GM19043 (cell line): ENCODE measurements around the gene ACAD9.
"Not testable (repeated sequence)": the region's sequence is repeated elsewhere in the genome, so short reads cannot be mapped to it uniquely, and the experiment has no call there.

Source experiments
- ATAC-seq: cut with Tn5 transposase; IDR thresholded peaks from one replicate; pipeline ENCODE4 v1.9.1; 2021; ENCODE audit warnings: low read depth; ENCODE audit not compliant: unreplicated experiment

ACAD9 gene

GRCh38 chr3:128879125-128879969 lies at the start of gene ACAD9:
Gene ACAD9 (plus strand): TSS chr3:128879620. CDS start chr3:128879692, 72 bp downstream.
- ATAC-seq: peak; percentile 86

- ATAC-seq: not testable (repeated sequence)
Observed at GRCh38 chr3:128829925-128830625, 49.3 kb upstream of the ACAD9 start.

DNA sequence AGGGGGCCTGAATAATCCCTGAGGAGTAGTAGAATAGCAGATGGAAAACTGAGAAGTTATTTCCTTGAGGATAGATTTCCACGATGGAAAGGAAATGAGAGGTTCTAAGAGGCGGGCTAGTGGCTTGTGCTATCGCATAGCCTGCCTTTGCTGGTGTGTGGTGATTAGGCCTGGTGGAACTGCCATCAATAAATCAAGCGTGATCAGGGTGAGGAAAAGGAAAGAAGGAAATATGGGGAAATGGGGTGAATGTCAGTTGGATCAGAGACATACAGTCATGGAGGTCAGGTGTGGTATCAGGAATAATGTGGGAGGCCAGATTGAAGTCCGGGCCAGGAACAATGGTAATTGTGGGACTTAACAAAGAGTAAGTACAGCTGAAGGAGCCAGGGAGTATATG lies 48.7 kb upstream of the ACAD9 start:
- ATAC-seq: not testable (repeated sequence)

DNA sequence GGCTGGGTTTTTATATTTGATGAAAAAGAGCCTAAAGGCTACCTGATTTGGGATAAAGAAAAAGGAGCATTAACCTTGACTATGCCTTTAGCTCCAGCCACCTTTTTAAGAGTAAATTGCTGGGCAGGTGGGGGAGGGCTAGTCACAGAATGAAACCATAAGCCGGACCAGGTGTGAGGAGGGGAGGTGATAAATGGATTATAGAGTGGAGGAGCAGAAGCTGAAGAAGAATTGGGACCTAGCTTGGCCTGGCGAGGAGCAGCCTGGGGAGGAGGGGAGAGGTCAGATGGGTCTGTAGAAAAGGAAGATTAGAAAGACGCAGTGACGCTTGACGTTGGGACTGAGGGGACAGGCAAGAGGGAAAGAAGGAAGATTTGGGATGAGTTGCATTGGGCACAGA lies 46.4 kb upstream of the ACAD9 start:
- not testable (repeated sequence) for ATAC-seq

- no peak for ATAC-seq
Observed at GRCh38 chr3:128835096-128835495, 44.3 kb upstream of the ACAD9 start.

- no peak for ATAC-seq
Observed at GRCh38 chr3:128841926-128842920, 37.2 kb upstream of the ACAD9 start.

DNA sequence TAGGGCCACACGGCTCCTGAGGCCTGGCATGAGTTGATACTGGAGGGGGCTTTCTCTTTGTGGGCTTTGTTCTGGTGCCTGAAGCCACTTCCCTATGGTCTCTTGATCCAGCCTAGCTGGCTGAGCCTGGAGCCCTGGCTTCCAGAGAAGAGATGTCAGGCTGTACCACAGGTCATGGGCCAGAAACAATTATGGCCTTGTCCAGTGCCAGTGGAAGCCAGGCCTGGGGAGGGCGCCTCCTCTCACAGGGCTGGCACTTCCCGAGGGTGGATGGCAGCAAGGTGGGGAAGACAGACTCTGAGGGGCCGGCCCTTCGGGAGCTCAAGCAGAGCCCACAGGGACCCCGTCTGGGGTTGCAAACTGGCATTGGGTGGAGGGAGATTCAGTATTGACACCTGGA lies 34.9 kb upstream of the ACAD9 start:
- ATAC-seq: no peak

DNA sequence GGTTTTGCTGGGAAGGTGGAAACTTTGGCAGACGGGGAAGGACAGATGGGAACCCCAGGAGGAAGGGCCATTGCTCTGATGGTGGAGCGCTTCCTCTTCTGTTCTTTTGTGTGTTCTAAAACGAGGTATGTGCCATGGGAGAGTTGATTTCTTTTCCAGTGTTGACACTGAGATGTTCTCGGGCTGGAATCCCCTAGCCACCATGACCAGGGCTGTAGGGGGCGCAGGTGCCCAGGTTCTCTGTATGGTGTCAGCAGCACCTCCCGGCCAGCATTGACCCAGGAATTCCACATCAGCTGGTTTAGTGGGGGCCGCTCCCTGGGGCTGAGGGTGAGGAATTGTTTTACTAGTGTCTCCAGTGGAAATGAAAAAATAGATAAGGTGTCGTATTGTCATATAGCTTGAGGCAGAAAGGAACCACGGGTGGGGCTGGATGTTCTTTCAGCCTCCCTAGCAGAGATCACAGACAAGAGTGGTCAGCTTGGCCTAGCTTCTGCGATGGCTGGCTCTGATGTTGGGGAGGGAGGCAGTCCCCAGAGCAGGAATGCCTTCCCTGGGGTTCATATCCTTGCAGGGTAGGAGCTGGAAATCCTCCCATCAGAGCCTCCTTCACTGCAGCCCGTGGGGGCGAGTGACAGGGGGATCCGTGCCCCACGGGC lies 34.2 kb upstream of the ACAD9 start:
- no peak for ATAC-seq

DNA sequence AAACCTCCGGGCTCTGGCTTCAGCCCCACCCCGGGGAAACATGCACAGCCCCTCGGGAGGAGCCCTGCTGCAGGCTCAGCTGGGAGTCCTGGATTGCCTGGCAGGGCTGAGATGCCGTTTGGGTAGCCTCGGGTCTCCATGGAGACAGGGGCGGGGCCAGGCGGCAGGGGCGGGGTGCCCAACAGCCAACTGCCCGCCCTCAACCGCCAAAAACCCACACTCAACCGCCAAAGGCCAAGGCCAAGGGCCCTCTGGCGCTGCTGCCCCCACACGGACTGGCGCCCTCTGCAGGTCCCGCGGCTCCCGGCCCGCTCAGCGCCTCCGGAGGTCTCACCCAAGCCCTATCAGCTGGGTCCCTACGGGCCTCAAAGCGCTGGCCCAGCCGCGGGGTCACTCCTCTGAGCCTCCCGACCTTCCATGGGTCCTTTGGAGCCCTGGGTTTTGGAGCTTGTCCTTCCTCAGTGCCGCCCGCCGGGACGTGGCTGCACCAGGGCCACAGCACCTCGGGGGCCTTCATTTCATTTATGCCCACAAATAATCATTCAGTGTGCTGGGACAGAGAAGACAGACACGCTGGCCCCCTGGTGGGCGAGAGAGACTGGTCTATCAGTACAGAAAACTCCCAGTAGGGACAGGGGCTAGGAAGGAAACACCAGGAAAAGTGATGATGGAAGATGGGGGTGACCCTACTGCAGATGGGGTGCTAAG lies 33.5 kb upstream of the ACAD9 start:
- peak; percentile 67 for ATAC-seq

GRCh38 chr3:128846486-128846891 lies 32.9 kb upstream of the ACAD9 start:
- ATAC-seq: no peak

GRCh38 chr3:128847666-128848370 lies 31.6 kb upstream of the ACAD9 start:
- no peak for ATAC-seq

GRCh38 chr3:128848936-128849335 lies 30.5 kb upstream of the ACAD9 start:
- ATAC-seq: no peak

GRCh38 chr3:128849911-128850455 lies 29.4 kb upstream of the ACAD9 start:
- no peak for ATAC-seq

DNA sequence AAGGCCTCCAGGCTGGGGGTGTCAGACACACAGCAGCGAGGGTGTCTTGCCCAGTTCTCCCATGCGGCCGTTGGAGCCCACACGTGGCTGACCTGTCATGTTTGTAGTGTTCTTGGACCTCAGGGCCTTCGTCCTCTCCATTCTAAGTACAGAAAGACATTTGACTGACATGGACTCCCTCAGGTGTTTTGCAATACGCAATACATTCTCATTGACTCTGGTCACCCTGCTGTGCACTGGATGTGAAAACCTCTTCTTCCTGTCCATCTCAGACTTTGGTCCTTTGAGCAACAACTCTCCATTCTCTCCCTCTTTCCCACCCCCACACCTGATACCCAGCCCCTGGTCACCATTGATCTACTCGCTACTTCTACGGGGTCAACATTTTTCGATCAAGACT lies 28.9 kb upstream of the ACAD9 start:
- ATAC-seq: no peak

DNA sequence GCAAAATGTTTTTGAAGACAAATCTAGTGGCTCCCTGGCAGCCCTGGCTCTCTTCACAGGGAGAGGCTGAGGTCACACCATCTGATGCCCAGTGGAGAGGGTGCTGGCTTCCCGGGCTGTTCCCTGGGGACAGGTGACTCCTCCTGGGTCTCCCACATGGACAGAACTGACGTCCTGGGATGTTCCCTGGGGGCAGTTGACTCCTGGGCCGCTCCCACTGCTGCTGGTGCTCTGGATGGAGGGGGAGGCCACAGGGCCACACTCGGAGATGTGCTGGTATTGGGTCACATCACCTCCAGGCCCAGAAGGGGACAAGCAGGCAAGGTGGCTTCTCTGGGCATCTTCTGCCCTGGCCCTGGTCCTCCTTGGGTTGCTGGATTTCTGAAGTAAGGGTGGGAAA lies 27.8 kb upstream of the ACAD9 start:
- ATAC-seq: no peak

- no peak for ATAC-seq
Observed at GRCh38 chr3:128853826-128854225, 25.6 kb upstream of the ACAD9 start.

DNA sequence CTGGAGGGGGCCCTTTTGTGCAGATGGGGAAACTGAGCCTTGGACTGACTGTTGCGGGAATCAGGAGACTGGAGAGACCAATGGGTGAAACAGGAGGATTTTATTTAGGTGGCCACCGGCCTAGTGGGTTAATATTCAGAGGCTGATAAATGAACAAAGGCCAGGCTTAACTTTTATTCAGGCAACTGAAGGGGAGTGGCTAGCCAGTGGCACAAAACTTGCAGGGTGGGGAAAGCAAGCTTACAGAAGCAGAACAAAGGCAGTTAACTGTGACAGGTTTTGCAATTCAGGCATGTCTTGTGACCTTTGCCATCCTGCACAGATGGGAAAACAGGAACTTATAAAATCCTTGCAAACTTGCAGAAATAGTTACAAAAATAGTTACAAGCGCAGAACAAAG lies 24.9 kb upstream of the ACAD9 start:
- ATAC-seq: no peak

DNA sequence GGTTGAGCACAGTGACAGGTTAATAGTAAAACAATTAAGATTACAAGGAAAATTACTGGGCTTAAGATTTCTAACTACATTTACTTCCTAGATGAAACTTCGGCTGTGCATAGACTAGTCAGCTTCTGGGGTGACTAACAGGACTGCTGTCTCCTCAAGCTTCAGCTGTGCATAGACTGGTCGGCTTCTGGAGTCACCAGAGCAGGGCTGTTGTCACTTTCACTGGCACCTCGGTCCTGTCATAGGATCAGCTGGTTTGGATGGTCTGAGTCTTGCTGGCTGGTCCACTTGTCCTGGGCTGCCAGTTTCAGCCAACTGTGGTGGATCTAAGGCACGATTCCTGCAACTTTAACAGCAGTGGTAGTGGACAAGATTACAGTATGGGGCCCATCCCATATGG lies 23.9 kb upstream of the ACAD9 start:
- ATAC-seq: no peak

- ATAC-seq: no peak
Observed at GRCh38 chr3:128858167-128858566, 21.3 kb upstream of the ACAD9 start.
